A549 (cell line): Measurements from ENCODE around the gene ALCAM. TPM values are rescaled to one million over a fixed set of nuclear protein-coding genes. Genes with fewer than 3 reads are reported as not detected.
A peak's percentile ranks its signal among the peaks of the same experiment; 100 is the strongest.

Experiments used
- ATAC-seq, 2 experiments: fragments of 200-7000 bp in 1 of 2; fragments of >200 bp in 1 of 2; cut with Nextera tagmentation in 1 of 2; cut with Tn5 transposase in 1 of 2; 3 replicates each; pipeline versions ENCODE4 v1.8.0 to v1.9.1; 2018 to 2020; ENCODE audit warnings: mild to moderate bottlenecking in 1 of 2, moderate library complexity in 1 of 2
- CTCF ChIA-PET: fragments of 300-600 bp; sonication (Branson Sonifier 250); formaldehyde crosslinking; extraction: SDS; loops from one replicate; lab custom pipeline; 2021; ENCODE audit warnings: antibody characterized with exemption, inconsistent platforms; lab: Yijun Ruan, JAX
- POLR2A ChIA-PET: fragments of 350-600 bp; formaldehyde crosslinking; extraction: SDS; loops from one replicate; lab custom pipeline; 2021; ENCODE audit warnings: antibody characterized with exemption, inconsistent platforms; lab: Yijun Ruan, JAX
- DNase-seq, 2 experiments: peaks; one replicate each; pipeline versions ENCODE4 v3.0.0 to v3.0.0-alpha.2; 2011 to 2016; ENCODE audit warnings: low read depth in 1 of 2, low spot score in 1 of 2
- FAIRE-seq: peaks from 2 replicates; lab custom pipeline; 2011; peaks lifted over from hg19 to GRCh38; lab: Jason Lieb, UNC
- H3K27ac ChIP-seq, 2 experiments: fragments of >200 bp; sonication (Bioruptor Twin); formaldehyde crosslinking; 3 replicates each; pipeline ENCODE4 v1.5.1; 2016 to 2017
- H3K4me1 ChIP-seq: fragments of >200 bp; sonication (Bioruptor Twin); formaldehyde crosslinking; 3 replicates; pipeline ENCODE4 v1.6.1; 2016
- H3K4me2 ChIP-seq: fragments of >200 bp; sonication (Bioruptor Twin); formaldehyde crosslinking; 3 replicates; pipeline ENCODE4 v1.6.1; 2016
- H3K4me3 ChIP-seq: fragments of >200 bp; sonication (Bioruptor Twin); formaldehyde crosslinking; 3 replicates; pipeline ENCODE4 v1.5.1; 2016
- H3K9me3 ChIP-seq: fragments of >200 bp; sonication (Bioruptor Twin); formaldehyde crosslinking; 3 replicates; pipeline ENCODE4 v1.6.1; 2016
- CBX2 ChIP-seq: fragments of 200-600 bp; sonication (generic); IDR thresholded peaks from 2 replicates; pipeline ENCODE4 v1.6.1; 2016; ENCODE audit warnings: low read depth, mild to moderate bottlenecking, borderline replicate concordance
- CHD2 ChIP-seq: fragments of 150-350 bp; IDR thresholded peaks from 2 replicates; pipeline ENCODE4 v1.6.1; 2014; ENCODE audit warnings: low read length; ENCODE audit not compliant: partially characterized antibody
- EHF ChIP-seq: fragments of 250-450 bp; sonication (Bioruptor Pico); IDR thresholded peaks from 2 replicates; pipeline ENCODE4 v1.5.0; 2020; ENCODE audit warnings: mild to moderate bottlenecking
- EHMT2 ChIP-seq: fragments of 200-600 bp; sonication (generic); IDR thresholded peaks from 2 replicates; pipeline ENCODE4 v1.6.1; 2016; ENCODE audit warnings: antibody characterized with exemption, low read depth, mild to moderate bottlenecking, moderate library complexity
- ELK1 ChIP-seq: fragments of 150-350 bp; IDR thresholded peaks from 2 replicates; pipeline ENCODE4 v1.6.1; 2014; ENCODE audit warnings: low read depth, mild to moderate bottlenecking, low read length
- ESRRA ChIP-seq: fragments of 150-350 bp; IDR thresholded peaks from 2 replicates; pipeline ENCODE4 v1.6.1; 2014; ENCODE audit warnings: mild to moderate bottlenecking, low read length, borderline replicate concordance
- FOSB ChIP-seq: fragments of 250-450 bp; sonication (Bioruptor Pico); IDR thresholded peaks from 2 replicates; pipeline ENCODE4 v1.5.0; 2020; ENCODE audit warnings: mild to moderate bottlenecking, moderate library complexity
- FOXS1 ChIP-seq: fragments of 250-450 bp; sonication (Bioruptor Pico); IDR thresholded peaks from 2 replicates; pipeline ENCODE4 v1.5.0; 2020; ENCODE audit warnings: mild to moderate bottlenecking, moderate library complexity
- HES2 ChIP-seq: fragments of >200 bp; sonication (Bioruptor Twin); formaldehyde crosslinking; IDR thresholded peaks from 2 replicates; pipeline ENCODE4 v1.6.1; 2016
- HEYL ChIP-seq: fragments of 250-450 bp; sonication (Bioruptor Pico); IDR thresholded peaks from 2 replicates; pipeline ENCODE4 v1.8.0; 2021; ENCODE audit warnings: mild to moderate bottlenecking, moderate library complexity
- HOXB13 ChIP-seq: fragments of 250-450 bp; sonication (Bioruptor Pico); IDR thresholded peaks from 2 replicates; pipeline ENCODE4 v1.5.0; 2020; ENCODE audit warnings: low read depth, mild to moderate bottlenecking, moderate library complexity
- JUN ChIP-seq, 2 experiments: fragments of >200 bp; sonication (Bioruptor Twin); formaldehyde crosslinking; IDR thresholded peaks; 2 replicates in 1 of 2; 3 replicates in 1 of 2; pipeline ENCODE4 v1.6.1; 2016 to 2017
- KDM1A ChIP-seq: fragments of 200-600 bp; sonication (generic); IDR thresholded peaks from 2 replicates; pipeline ENCODE4 v1.6.1; 2016; ENCODE audit warnings: low read depth, mild to moderate bottlenecking
- KDM5A ChIP-seq: fragments of 200-600 bp; sonication (generic); IDR thresholded peaks from 2 replicates; pipeline ENCODE4 v1.6.1; 2016; ENCODE audit warnings: antibody characterized with exemption, mild to moderate bottlenecking
- MAFK ChIP-seq: fragments of 450-650 bp; IDR thresholded peaks from 2 replicates; pipeline ENCODE4 v1.6.1; 2014; ENCODE audit not compliant: partially characterized antibody
- NFE2L2 ChIP-seq: fragments of 150-350 bp; conservative IDR thresholded peaks from 2 replicates; pipeline ENCODE4 v1.6.1; 2014; ENCODE audit warnings: low read length
- NR3C1 ChIP-seq: fragments of >200 bp; sonication (Bioruptor Twin); formaldehyde crosslinking; IDR thresholded peaks from 3 replicates; pipeline ENCODE4 v1.6.1; 2017
- PHF8 ChIP-seq: fragments of 200-600 bp; sonication (generic); IDR thresholded peaks from 2 replicates; pipeline ENCODE4 v1.6.1; 2016; ENCODE audit warnings: low read depth, mild to moderate bottlenecking, antibody characterized with exemption, moderate library complexity, borderline replicate concordance
- POLR2A ChIP-seq: IDR thresholded peaks from 2 replicates; pipeline ENCODE4 v1.6.1; 2012; ENCODE audit warnings: mild to moderate bottlenecking, low read length
- POLR2AphosphoS2 ChIP-seq: conservative IDR thresholded peaks from 2 replicates; pipeline ENCODE4 v1.6.1; 2012; ENCODE audit warnings: low read length, improper control_type of control experiment, inconsistent platforms
- RARB ChIP-seq: fragments of 250-450 bp; sonication (Bioruptor Pico); IDR thresholded peaks from 2 replicates; pipeline ENCODE4 v1.8.0; 2021; ENCODE audit warnings: mild to moderate bottlenecking, moderate library complexity
- RFX5 ChIP-seq: fragments of 450-650 bp; IDR thresholded peaks from 2 replicates; pipeline ENCODE4 v1.7.1; 2014; ENCODE audit warnings: antibody characterized with exemption, mild to moderate bottlenecking, moderate library complexity
- RNF2 ChIP-seq: fragments of 200-600 bp; sonication (generic); IDR thresholded peaks from 2 replicates; pipeline ENCODE4 v1.6.1; 2016; ENCODE audit warnings: low read depth, mild to moderate bottlenecking, antibody characterized with exemption, moderate library complexity, borderline replicate concordance
- SMC3 ChIP-seq: fragments of >200 bp; sonication (Bioruptor Twin); formaldehyde crosslinking; IDR thresholded peaks from 3 replicates; pipeline ENCODE4 v1.6.1; 2018; ENCODE audit warnings: inconsistent platforms
- TP53 ChIP-seq: fragments of 250-450 bp; sonication (Bioruptor Pico); IDR thresholded peaks from 2 replicates; pipeline ENCODE4 v1.5.0; 2021; ENCODE audit warnings: mild to moderate bottlenecking, moderate library complexity
- ZC3H11A ChIP-seq: fragments of 450-650 bp; IDR thresholded peaks from 2 replicates; pipeline ENCODE4 v1.6.1; 2014; ENCODE audit warnings: antibody characterized with exemption, mild to moderate bottlenecking
- ZFP36 ChIP-seq: fragments of 450-650 bp; IDR thresholded peaks from 2 replicates; pipeline ENCODE4 v1.6.1; 2014; ENCODE audit warnings: borderline replicate concordance; ENCODE audit not compliant: partially characterized antibody
- ZNF302 ChIP-seq: fragments of 250-450 bp; sonication (Bioruptor Pico); IDR thresholded peaks from 2 replicates; pipeline ENCODE4 v1.9.0; 2021; ENCODE audit warnings: inconsistent platforms, mild to moderate bottlenecking, moderate library complexity
- WGBS: methylation state at CpG from one replicate; pipeline ENCODE4 v1.1.6; 2017; ENCODE audit errors: missing lambda C conversion rate; 5-methylcytosine and 5-hydroxymethylcytosine counted together
- polyA plus RNA-seq, 4 experiments: library from polyadenylated mRNA; depleted of rRNA in 3 of 4; stranded (reverse); fragments of >200 nt; fragmentation: RNase III in 1 of 4; extraction: RNeasy Plus Mini Kit Qiagen cat#74134 plus additional on column Dnase treatment in 1 of 4; gene quantifications; 2 replicates in 3 of 4; 3 replicates in 1 of 4; pipeline ENCODE4 v1.2.3, GENCODE V29; 2011 to 2017
- TF ChIP-seq, protein P1 (sequence below): fragments of 250-450 bp; sonication (Bioruptor Pico); IDR thresholded peaks from 2 replicates; pipeline ENCODE4 v1.5.0; 2021; ENCODE audit warnings: mild to moderate bottlenecking, moderate library complexity, borderline replicate concordance
- TF ChIP-seq, protein P2 (sequence below): IDR thresholded peaks from 2 replicates; pipeline ENCODE4 v1.6.1; 2012

ALCAM gene
- polyA plus RNA-seq, 2 of the 4 experiments (the other 2 are of a cell fraction): 57.1 to 145 TPM

DNA sequence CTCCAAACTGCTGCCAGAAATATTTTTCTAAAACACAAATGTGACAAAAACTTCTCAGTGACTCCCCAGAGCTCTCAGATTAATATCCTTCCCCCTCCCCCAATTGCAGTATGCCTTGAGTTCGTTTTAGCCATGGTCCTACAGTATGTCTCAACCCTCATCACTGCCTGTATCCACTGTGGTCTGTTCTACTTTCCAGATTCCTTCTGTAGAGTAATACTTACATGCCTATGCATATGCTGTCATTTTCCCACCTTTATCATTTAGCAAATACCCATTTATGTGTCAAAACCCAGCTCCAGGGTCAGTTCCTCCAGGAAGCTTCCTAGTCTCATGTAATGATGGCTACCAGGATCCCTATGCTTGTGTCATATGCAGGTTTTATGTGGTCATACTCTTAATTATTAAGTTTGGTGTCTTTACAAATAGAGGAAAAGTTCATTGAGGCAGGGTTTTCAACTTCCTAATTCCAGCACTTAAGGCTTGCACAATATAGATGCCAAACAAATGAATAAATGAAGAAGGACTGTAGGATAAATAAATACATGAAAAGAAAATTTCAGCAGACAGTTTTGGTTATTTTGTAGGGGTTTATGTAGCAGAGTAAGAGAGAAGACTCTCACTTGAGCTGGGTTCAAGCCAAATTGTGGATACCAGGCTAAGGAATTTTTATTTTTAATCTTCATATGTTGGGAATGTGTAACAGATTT lies 170.8 kb downstream of the ALCAM start (continued):
- TF ChIP-seq KDM1A: no peak
- TF ChIP-seq ESRRA: no peak
- no peak for TF ChIP-seq JUN (IDR thresholded peaks at IDR 0.05)
- TF ChIP-seq ZFP36: no peak
- no peak for TF ChIP-seq CHD2
- no peak for TF ChIP-seq SMC3
- TF ChIP-seq KDM5A: no peak
- no peak for TF ChIP-seq ZNF302

DNA sequence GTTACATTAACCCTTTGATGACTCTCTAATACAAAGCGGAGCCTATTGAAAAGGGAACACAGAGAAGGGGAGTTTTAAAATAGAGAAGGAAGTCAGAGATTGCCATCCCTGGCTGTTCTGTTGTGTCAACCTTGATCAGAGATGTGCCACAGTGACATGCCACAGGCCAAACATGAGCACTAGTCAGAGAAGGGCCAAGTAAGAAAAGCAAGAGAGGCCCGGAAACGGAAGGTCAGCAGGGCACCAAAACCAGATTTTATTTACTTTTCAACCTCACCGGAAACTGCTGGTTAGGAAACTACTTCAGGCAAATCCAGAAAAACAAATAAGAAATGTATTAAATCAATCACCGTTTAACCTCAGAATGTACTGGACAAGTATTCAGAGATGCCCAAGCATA lies 171.8 kb downstream of the ALCAM start:
- H3K27ac ChIP-seq: no peak overlapping the region
- POLR2A ChIA-PET: no interaction called here
- no peak for TF ChIP-seq EHF (CRISPR knock-in tag)
- TF ChIP-seq, protein P1, sequence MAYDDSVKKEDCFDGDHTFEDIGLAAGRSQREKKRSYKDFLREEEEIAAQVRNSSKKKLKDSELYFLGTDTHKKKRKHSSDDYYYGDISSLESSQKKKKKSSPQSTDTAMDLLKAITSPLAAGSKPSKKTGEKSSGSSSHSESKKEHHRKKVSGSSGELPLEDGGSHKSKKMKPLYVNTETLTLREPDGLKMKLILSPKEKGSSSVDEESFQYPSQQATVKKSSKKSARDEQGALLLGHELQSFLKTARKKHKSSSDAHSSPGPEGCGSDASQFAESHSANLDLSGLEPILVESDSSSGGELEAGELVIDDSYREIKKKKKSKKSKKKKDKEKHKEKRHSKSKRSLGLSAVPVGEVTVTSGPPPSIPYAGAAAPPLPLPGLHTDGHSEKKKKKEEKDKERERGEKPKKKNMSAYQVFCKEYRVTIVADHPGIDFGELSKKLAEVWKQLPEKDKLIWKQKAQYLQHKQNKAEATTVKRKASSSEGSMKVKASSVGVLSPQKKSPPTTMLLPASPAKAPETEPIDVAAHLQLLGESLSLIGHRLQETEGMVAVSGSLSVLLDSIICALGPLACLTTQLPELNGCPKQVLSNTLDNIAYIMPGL (CRISPR knock-in tag): no peak
- no peak for TF ChIP-seq CBX2
- no peak for TF ChIP-seq FOXS1 (CRISPR knock-in tag)
- TF ChIP-seq HES2: no peak
- TF ChIP-seq ZNF302: no peak
- TF ChIP-seq EHMT2: no peak
- no peak for TF ChIP-seq ZFP36
- no peak for TF ChIP-seq ESRRA
- no peak for TF ChIP-seq ELK1
- TF ChIP-seq KDM5A: no peak
- TF ChIP-seq ZC3H11A: no peak
- no peak for TF ChIP-seq FOSB
- no peak for TF ChIP-seq TP53
- TF ChIP-seq RARB (CRISPR knock-in tag): no peak
- no peak for TF ChIP-seq CHD2
- no peak for TF ChIP-seq POLR2AphosphoS2
- no peak for TF ChIP-seq PHF8
- DNase-seq (no peak), ATAC-seq (no peak), FAIRE-seq (no peak)
- H3K9me3 ChIP-seq: no peaks in the 10 kb centered on the region
- H3K4me2 ChIP-seq: peak overlapping the region; percentile 22; the same call in 1 of the 3 replicates
- H3K4me3 ChIP-seq: no peak overlapping the region
- CTCF ChIA-PET: no interaction called here
- peaks cover 9% of the 10 kb centered on the region; the same call in 2 of the 3 replicates for H3K4me1 ChIP-seq
- 47% methylated on average over 5 of the region's 5 CpGs for WGBS

DNA sequence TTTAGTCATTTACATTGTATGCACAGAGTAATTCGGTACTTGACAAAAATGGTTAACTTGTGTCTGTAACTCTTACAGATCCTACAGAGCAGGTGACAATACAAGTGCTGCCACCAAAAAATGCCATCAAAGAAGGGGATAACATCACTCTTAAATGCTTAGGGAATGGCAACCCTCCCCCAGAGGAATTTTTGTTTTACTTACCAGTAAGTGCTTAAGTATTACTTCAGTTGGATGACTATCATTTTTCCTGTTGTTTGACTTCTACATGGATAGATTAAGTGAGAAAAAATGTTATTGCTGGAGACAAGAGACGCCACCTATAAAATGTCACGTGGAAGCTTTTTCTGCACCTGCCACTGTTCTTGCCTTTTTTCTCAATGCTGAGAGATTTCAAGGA lies 173.2 kb downstream of the ALCAM start:
- Histone ChIP-seq H3K4me2 (no peak overlapping the region), H3K4me3 (no peak overlapping the region), H3K4me1 (peaks cover 7% of the 10 kb centered on the region; the same call in 2 of the 3 replicates), H3K9me3 (no peaks in the 10 kb centered on the region), H3K27ac (no peak overlapping the region)
- POLR2A ChIA-PET: no interaction called here
- no peak for ATAC-seq
- DNase-seq: no peak
- FAIRE-seq: no peak
- CTCF ChIA-PET: interaction anchor here (0.9 kb wide), 1 partner anchor 14 kb away, joined by 5 read pairs; no protein-coding TSS in a partner anchor
- WGBS: 93% methylated on average over 3 of the region's 3 CpGs
- TF ChIP-seq RNF2 (no peak), POLR2A (no peak), NFE2L2 (no peak), ZFP36 (no peak), HEYL (CRISPR knock-in tag) (no peak), MAFK (no peak), JUN (IDR thresholded peaks at IDR 0.05) (no peak), NR3C1 (no peak), HOXB13 (CRISPR knock-in tag) (no peak), RFX5 (no peak)
- TF ChIP-seq, protein P2, sequence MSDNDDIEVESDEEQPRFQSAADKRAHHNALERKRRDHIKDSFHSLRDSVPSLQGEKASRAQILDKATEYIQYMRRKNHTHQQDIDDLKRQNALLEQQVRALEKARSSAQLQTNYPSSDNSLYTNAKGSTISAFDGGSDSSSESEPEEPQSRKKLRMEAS: no peak
- TF ChIP-seq, protein P1 (CRISPR knock-in tag): no peak
